Gastrocnemius medialis (tissue), 4 donors: ENCODE data around the gene FOXK1. TPM values are rescaled to one million over a fixed set of nuclear protein-coding genes. Genes with fewer than 3 reads are reported as not detected.

Experiments used
- ATAC-seq, 2 donors: fragments of 150-250 bp; one replicate each; pipeline ENCODE4 v1.9.1; 2016
- DNase-seq, 2 donors: peaks; one replicate each; pipeline ENCODE4 v3.0.0-alpha.2; 2019
- H3K27ac ChIP-seq, 4 donors: fragments of 200-600 bp; sonication (generic); 1 replicate in 1 of 4; 2 replicates in 3 of 4; pipeline ENCODE4 v1.5.1; 2016 to 2018; ENCODE audit warnings: mild to moderate bottlenecking in 2 of 4, moderate library complexity in 1 of 4
- H3K27me3 ChIP-seq, 3 donors: fragments of 200-600 bp; sonication (generic) in 2 of 3; 1 replicate in 1 of 3; 2 replicates in 2 of 3; pipeline versions ENCODE4 v1.5.1 to v1.6.0; 2016 to 2019; ENCODE audit warnings: mild to moderate bottlenecking in 1 of 3, moderate library complexity in 1 of 3
- H3K36me3 ChIP-seq, 2 donors: fragments of 200-600 bp; sonication (generic) in 1 of 2; one replicate each; pipeline ENCODE4 v1.5.1; 2017 to 2018
- H3K4me1 ChIP-seq, 2 donors: fragments of 200-600 bp; sonication (generic) in 1 of 2; one replicate each; pipeline ENCODE4 v1.5.1; 2016 to 2017; ENCODE audit warnings: mild to moderate bottlenecking in 2 of 2
- H3K4me3 ChIP-seq, 4 donors: fragments of 200-600 bp; sonication (generic) in 3 of 4; 1 replicate in 1 of 4; 2 replicates in 3 of 4; pipeline ENCODE4 v1.5.1; 2016 to 2019; ENCODE audit warnings: mild to moderate bottlenecking in 2 of 4
- H3K9me3 ChIP-seq, 3 donors: fragments of 200-600 bp; sonication (generic) in 2 of 3; 1 replicate in 1 of 3; 2 replicates in 2 of 3; pipeline ENCODE4 v1.5.1; 2016 to 2019
- POLR2A ChIP-seq, 2 donors: fragments of 450-650 bp; IDR thresholded peaks; one replicate each; pipeline ENCODE4 v1.6.1; 2017; ENCODE audit warnings: antibody characterized with exemption in 2 of 2, mild to moderate bottlenecking in 2 of 2, moderate library complexity in 2 of 2
- in situ Hi-C, 4 donors: fragments of 200-750 bp; cut with MboI; loops; one replicate each; pipeline versions ENCODE4 v1.15.0 to v1.8.0; 2017; ENCODE audit warnings: low sequenced_read_pairs in 4 of 4
- intact Hi-C: fragments of 100-400 bp; cut with DNase I; formaldehyde crosslinking; loops from one replicate; pipeline ENCODE4 v1.15.1; 2023; ENCODE audit warnings: low total_unique reads
- total RNA-seq, 4 donors: library from RNA; depleted of rRNA; stranded (reverse); fragments of >200 nt; gene quantifications; one replicate each; pipeline versions ENCODE4 v1.1.0 to v1.2.3, GENCODE V29; 2016
- TF ChIP-seq, protein P1 (sequence below), 5 experiments: fragments of 450-650 bp in 3 of 5; fragments of 200-600 bp in 2 of 5; sonication (generic) in 2 of 5; IDR thresholded peaks in 4 of 5; conservative IDR thresholded peaks in 1 of 5; 1 replicate in 4 of 5; 2 replicates in 1 of 5; pipeline ENCODE4 v1.5.1; 2016 to 2019; ENCODE audit warnings: antibody characterized with exemption in 5 of 5, mild to moderate bottlenecking in 3 of 5, moderate library complexity in 3 of 5

The FOXK1 gene
- total RNA-seq, 4 donors from 2014 or later: 9.8 to 43.6 (median 18.8) TPM

DNA sequence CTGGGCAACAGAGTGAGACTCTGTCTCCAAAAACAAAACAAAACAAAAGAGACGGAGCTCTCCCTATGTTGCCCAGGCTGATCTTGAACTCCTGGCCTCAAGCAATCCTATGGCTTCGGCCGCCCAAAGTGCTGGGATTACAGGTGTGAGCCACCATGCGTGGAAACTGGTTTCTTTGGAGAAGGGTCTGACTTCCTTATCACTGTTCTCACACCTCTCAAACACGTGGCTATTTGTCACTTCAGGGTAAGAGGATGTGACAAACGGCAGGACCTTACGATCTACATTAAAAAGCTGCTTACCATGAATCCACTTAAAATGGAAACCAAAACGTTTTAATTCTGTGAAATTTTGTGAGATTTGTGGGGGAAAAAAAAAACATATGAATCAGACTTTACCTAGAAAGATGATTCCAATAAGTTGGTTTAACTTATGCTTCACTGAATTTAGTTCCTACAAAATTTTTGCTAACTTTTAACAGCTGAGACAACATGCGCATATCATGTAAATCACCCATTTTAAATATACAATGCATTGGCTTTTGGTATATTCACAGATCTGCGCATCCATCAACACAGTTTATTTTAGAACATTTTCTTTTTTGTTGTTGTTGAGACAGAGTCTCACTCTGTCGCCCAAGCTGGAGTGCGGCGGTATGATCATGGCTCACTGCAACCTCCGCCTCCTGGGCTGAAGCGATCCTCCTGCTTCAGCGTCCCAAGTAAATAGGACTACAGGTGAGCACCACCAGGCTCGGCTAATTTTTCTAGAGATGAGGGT, 18.7 kb upstream of the FOXK1 start:
- TF ChIP-seq, protein P1, sequence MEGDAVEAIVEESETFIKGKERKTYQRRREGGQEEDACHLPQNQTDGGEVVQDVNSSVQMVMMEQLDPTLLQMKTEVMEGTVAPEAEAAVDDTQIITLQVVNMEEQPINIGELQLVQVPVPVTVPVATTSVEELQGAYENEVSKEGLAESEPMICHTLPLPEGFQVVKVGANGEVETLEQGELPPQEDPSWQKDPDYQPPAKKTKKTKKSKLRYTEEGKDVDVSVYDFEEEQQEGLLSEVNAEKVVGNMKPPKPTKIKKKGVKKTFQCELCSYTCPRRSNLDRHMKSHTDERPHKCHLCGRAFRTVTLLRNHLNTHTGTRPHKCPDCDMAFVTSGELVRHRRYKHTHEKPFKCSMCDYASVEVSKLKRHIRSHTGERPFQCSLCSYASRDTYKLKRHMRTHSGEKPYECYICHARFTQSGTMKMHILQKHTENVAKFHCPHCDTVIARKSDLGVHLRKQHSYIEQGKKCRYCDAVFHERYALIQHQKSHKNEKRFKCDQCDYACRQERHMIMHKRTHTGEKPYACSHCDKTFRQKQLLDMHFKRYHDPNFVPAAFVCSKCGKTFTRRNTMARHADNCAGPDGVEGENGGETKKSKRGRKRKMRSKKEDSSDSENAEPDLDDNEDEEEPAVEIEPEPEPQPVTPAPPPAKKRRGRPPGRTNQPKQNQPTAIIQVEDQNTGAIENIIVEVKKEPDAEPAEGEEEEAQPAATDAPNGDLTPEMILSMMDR (IDR thresholded peaks at IDR 0.05 in 4 of 5, conservative IDR thresholded peaks at IDR 0.05 in 1 of 5): no peak
- TF ChIP-seq POLR2A (IDR thresholded peaks at IDR 0.05): no peak
- no peak for DNase-seq
- Histone ChIP-seq H3K27me3 (no peaks in the 10 kb centered on the region), H3K4me1 (peaks cover 0 to 6% of the 10 kb centered on the region in 2 donors), H3K27ac (no peak overlapping the region), H3K4me3 (no peak overlapping the region), H3K36me3 (no peaks in the 10 kb centered on the region), H3K9me3 (no peaks in the 10 kb centered on the region)
- no peak for ATAC-seq
- intact Hi-C loops (no loop called here), in situ Hi-C loops (no loop called here)

DNA sequence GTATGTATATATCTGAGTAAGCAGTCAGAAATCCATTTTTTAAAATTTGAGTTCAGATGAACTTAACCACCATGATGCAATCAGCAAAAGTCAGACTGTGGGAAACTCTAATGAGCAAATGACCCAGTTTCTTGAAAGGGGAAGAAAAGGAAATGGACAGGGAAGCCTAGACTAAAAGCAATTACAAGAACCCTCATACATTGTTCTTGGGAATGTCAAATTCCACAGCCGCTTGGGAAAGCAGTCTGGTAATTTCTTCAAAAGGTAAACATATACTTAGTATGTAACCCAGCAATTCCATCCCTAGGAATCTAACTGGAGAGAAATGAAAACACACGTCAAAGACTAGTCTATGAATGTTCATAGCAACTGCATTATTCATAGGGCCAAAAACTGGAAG, 16.4 kb upstream of the FOXK1 start:
- Histone ChIP-seq H3K36me3 (no peaks in the 10 kb centered on the region), H3K9me3 (no peaks in the 10 kb centered on the region), H3K4me3 (no peak overlapping the region), H3K27me3 (no peaks in the 10 kb centered on the region), H3K27ac (peak overlapping the region in 1 of 4 donors; percentile 13), H3K4me1 (peaks cover 0 to 6% of the 10 kb centered on the region in 2 donors)
- no peak for DNase-seq
- no peak for ATAC-seq
- intact Hi-C loops (no loop called here), in situ Hi-C loops (no loop called here)
- TF ChIP-seq POLR2A (IDR thresholded peaks at IDR 0.05): no peak
- TF ChIP-seq, protein P1 (IDR thresholded peaks at IDR 0.05 in 4 of 5, conservative IDR thresholded peaks at IDR 0.05 in 1 of 5): no peak

DNA sequence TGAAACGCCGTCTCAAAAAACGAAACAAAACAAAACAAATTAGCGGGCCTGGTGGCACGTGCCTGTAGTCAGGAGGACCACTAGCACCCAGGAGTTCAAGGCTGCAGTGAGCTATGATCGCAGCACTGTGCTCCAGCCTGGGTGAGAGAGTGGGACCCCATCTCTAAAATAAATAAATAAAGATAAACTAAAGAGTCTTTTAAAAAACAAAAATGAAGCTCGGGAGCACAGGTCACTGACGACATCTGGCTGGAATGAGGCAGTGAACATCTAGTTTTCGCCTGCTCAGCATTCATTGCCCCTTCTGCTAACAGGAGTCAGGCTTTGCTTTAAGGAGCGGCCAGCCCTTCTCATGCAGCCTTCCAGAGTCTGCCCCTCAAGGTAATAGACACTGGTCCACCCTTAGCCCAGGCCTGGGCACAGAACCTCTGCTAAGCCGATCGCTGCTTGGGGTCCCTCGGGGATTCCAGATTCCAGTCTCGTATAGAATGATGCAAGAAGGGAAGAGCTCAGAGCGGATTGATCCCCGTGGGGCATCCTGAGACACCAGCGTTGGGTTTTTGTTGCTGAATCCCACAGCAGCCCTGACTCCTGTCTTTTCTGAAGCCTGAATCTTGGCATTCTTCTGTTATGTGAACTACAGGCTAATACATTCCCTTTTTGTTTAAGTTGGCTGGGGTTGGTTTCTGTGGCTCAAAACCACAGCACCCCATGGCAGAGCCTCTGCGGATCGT, 14.2 kb upstream of the FOXK1 start:
- ATAC-seq (no peak), DNase-seq (no peak)
- Histone ChIP-seq H3K9me3 (no peaks in the 10 kb centered on the region), H3K27me3 (no peaks in the 10 kb centered on the region), H3K27ac (no peak overlapping the region), H3K4me1 (no peaks in the 10 kb centered on the region), H3K4me3 (no peak overlapping the region), H3K36me3 (no peaks in the 10 kb centered on the region)
- no peak for TF ChIP-seq POLR2A (IDR thresholded peaks at IDR 0.05)
- TF ChIP-seq, protein P1 (IDR thresholded peaks at IDR 0.05 in 4 of 5, conservative IDR thresholded peaks at IDR 0.05 in 1 of 5): no peak
- in situ Hi-C loops (no loop called here), intact Hi-C loops (no loop called here)

DNA sequence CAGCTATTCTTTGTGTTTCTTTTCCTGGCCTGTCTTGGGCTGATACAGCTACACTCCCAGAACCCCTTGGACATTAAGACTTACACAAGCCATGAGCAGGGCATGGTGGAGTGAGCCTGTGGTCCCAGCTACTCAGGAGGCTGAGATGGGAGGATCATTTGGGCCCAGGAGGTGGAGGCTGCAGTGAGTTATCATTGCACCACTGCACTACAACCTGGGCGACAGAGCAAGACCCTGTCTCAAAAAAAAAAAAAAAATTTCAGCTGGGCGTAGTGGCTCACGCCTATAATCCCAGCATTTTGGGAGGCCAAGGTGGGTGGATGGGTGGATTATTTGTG, 13.6 kb upstream of the FOXK1 start:
- H3K4me1 ChIP-seq: no peaks in the 10 kb centered on the region
- TF ChIP-seq, protein P1 (IDR thresholded peaks at IDR 0.05 in 4 of 5, conservative IDR thresholded peaks at IDR 0.05 in 1 of 5): no peak
- TF ChIP-seq POLR2A (IDR thresholded peaks at IDR 0.05): no peak
- in situ Hi-C loops (no loop called here), intact Hi-C loops (no loop called here)
- peak overlapping the region in 1 of 4 donors; percentile 36 for H3K27ac ChIP-seq
- H3K4me3 ChIP-seq: no peak overlapping the region
- DNase-seq (no peak), ATAC-seq (no peak)
- H3K9me3 ChIP-seq: no peaks in the 10 kb centered on the region
- no peaks in the 10 kb centered on the region for H3K36me3 ChIP-seq
- no peaks in the 10 kb centered on the region for H3K27me3 ChIP-seq
